IMR-90 (cell line): ENCODE measurements around the gene POLR1H. TPM values are rescaled to one million over a fixed set of nuclear protein-coding genes. Genes with fewer than 3 reads are reported as not detected.

Experiments used
- ATAC-seq: fragments of 200-7000 bp; cut with Tn5 transposase; 2 replicates; pipeline ENCODE4 v1.9.1; 2020; ENCODE audit warnings: low read depth, mild to moderate bottlenecking, moderate library complexity
- BruUV-seq: library from RNA; stranded (reverse); fragments of 400-500 nt; replicated peaks from 2 replicates; lab custom pipeline; 2021; lab: Mats Ljungman, UMichigan
- CTCF ChIA-PET: fragments of 300-600 bp; formaldehyde crosslinking; extraction: SDS; loops from one replicate; lab custom pipeline; 2021; ENCODE audit warnings: antibody characterized with exemption; lab: Yijun Ruan, JAX
- POLR2A ChIA-PET: fragments of 300-600 bp; sonication (Branson Sonifier 250); formaldehyde crosslinking; loops from one replicate; lab custom pipeline; 2022; ENCODE audit warnings: antibody characterized with exemption; ENCODE audit not compliant: unreplicated experiment; lab: Charles Lee
- DNase-seq: peaks from one replicate; pipeline ENCODE4 v3.0.0; 2013
- H2AFZ ChIP-seq: replicated peaks from 2 replicates; pipeline ENCODE3; 2013; ENCODE audit warnings: low read length, mild to moderate bottlenecking; ENCODE audit not compliant: poor library complexity
- H2AK5ac ChIP-seq: 2 replicates; pipeline ENCODE4 v1.6.1; 2013; ENCODE audit warnings: low read depth, low read length, inconsistent platforms
- H2AK9ac ChIP-seq: replicated peaks from 2 replicates; pipeline ENCODE3; 2013; ENCODE audit warnings: mild to moderate bottlenecking, low read depth, low read length, moderate library complexity; ENCODE audit not compliant: poor library complexity
- H2BK120ac ChIP-seq: 2 replicates; pipeline ENCODE4 v1.6.1; 2013; ENCODE audit warnings: low read depth, low read length, inconsistent platforms
- H2BK15ac ChIP-seq: 3 replicates; pipeline ENCODE4 v1.6.1; 2013; ENCODE audit warnings: low read depth, low read length, inconsistent platforms
- H2BK20ac ChIP-seq: 2 replicates; pipeline ENCODE4 v1.6.1; 2013; ENCODE audit warnings: low read depth, mild to moderate bottlenecking, inconsistent platforms, low read length, moderate library complexity
- H2BK5ac ChIP-seq: 2 replicates; pipeline ENCODE4 v1.6.1; 2013; ENCODE audit warnings: mild to moderate bottlenecking, low read depth, low read length, inconsistent platforms; ENCODE audit not compliant: poor library complexity, severe bottlenecking
- H3K14ac ChIP-seq: replicated peaks from 2 replicates; pipeline ENCODE4 v1.6.1; 2013; ENCODE audit warnings: low read depth, low read length, inconsistent platforms
- H3K18ac ChIP-seq: 2 replicates; pipeline ENCODE4 v1.6.1; 2013; ENCODE audit warnings: low read depth, low read length, control low read depth
- H3K23ac ChIP-seq: 2 replicates; pipeline ENCODE4 v1.6.1; 2013; ENCODE audit warnings: low read depth, low read length, inconsistent platforms
- H3K27ac ChIP-seq: 2 replicates; pipeline ENCODE4 v1.5.1; 2013; ENCODE audit warnings: mild to moderate bottlenecking, control low read depth, low read length; ENCODE audit not compliant: insufficient read depth
- H3K27me3 ChIP-seq: 2 replicates; pipeline ENCODE4 v1.6.1; 2013; ENCODE audit warnings: low read length; ENCODE audit not compliant: control insufficient read depth, insufficient read depth
- H3K36me3 ChIP-seq: 2 replicates; pipeline ENCODE4 v1.6.1; 2013; ENCODE audit warnings: low read length, mixed read lengths; ENCODE audit not compliant: control insufficient read depth, insufficient read depth
- H3K4ac ChIP-seq: 2 replicates; pipeline ENCODE4 v1.6.1; 2013; ENCODE audit warnings: low read depth, low read length, inconsistent platforms
- H3K4me1 ChIP-seq: 2 replicates; pipeline ENCODE4 v1.6.1; 2013; ENCODE audit warnings: low read length, mixed read lengths; ENCODE audit not compliant: control insufficient read depth, insufficient read depth
- H3K4me2 ChIP-seq: 2 replicates; pipeline ENCODE4 v1.6.1; 2013; ENCODE audit warnings: low read depth, mild to moderate bottlenecking, control low read depth, low read length, moderate library complexity
- H3K4me3 ChIP-seq: 2 replicates; pipeline ENCODE4 v1.5.1; 2013; ENCODE audit warnings: low read depth, mild to moderate bottlenecking, control low read depth, low read length, moderate library complexity; ENCODE audit not compliant: insufficient read depth
- H3K56ac ChIP-seq: 2 replicates; pipeline ENCODE4 v1.6.1; 2013; ENCODE audit warnings: low read length, inconsistent platforms; ENCODE audit not compliant: insufficient read depth; ENCODE audit errors: extremely low read depth
- H3K79me1 ChIP-seq, 2 experiments: 2 replicates each; pipeline ENCODE4 v1.6.1; 2013; ENCODE audit warnings: low read length in 2 of 2, inconsistent platforms in 1 of 2, low read depth in 1 of 2
- H3K9ac ChIP-seq: 2 replicates; pipeline ENCODE4 v1.6.1; 2013; ENCODE audit warnings: low read depth, low read length, control low read depth
- H3K9me1 ChIP-seq: 2 replicates; pipeline ENCODE4 v1.6.1; 2013; ENCODE audit warnings: low read length, inconsistent platforms; ENCODE audit not compliant: insufficient read depth
- H3K9me3 ChIP-seq: 2 replicates; pipeline ENCODE4 v1.6.1; 2013; ENCODE audit warnings: low read length; ENCODE audit not compliant: control insufficient read depth, insufficient read depth
- H4K20me1 ChIP-seq: 2 replicates; pipeline ENCODE4 v1.6.1; 2013; ENCODE audit warnings: low read length, inconsistent platforms; ENCODE audit not compliant: insufficient read depth
- H4K5ac ChIP-seq: 2 replicates; pipeline ENCODE4 v1.6.1; 2013; ENCODE audit warnings: mild to moderate bottlenecking, low read depth, low read length, control low read depth
- H4K8ac ChIP-seq, 2 experiments: 2 replicates each; pipeline ENCODE4 v1.6.1; 2013; ENCODE audit warnings: low read depth in 2 of 2, low read length in 2 of 2, control low read depth in 1 of 2, inconsistent platforms in 1 of 2
- H4K91ac ChIP-seq: 2 replicates; pipeline ENCODE4 v1.6.1; 2013; ENCODE audit warnings: low read depth, low read length, inconsistent platforms; ENCODE audit not compliant: insufficient read depth
- MXI1 ChIP-seq: IDR thresholded peaks from 2 replicates; pipeline ENCODE4 v1.6.1; 2012; ENCODE audit warnings: low read depth, mild to moderate bottlenecking, low read length, moderate library complexity, borderline replicate concordance
- POLR2A ChIP-seq: IDR thresholded peaks from 2 replicates; pipeline ENCODE4 v1.6.1; 2012; ENCODE audit warnings: mild to moderate bottlenecking, low read depth, low read length
- RCOR1 ChIP-seq: IDR thresholded peaks from 2 replicates; pipeline ENCODE4 v1.6.1; 2012; ENCODE audit warnings: mild to moderate bottlenecking, low read length, improper control_type of control experiment; ENCODE audit not compliant: insufficient replicate concordance
- WGBS, 2 experiments: methylation state at CpG; one replicate each; pipeline versions ENCODE4 v1.1.5 to v1.1.7; 2013; ENCODE audit warnings: missing lambda C conversion rate in 2 of 2; ENCODE audit not compliant: insufficient read length in 1 of 2; ENCODE audit errors: extremely low coverage in 2 of 2; 5-methylcytosine and 5-hydroxymethylcytosine counted together
- dilution Hi-C: fragments of 300-500 bp; cut with HindIII; formaldehyde crosslinking; loops from one replicate; pipeline ENCODE4 v1.14.3; 2018; ENCODE audit warnings: low sequenced_read_pairs; ENCODE audit not compliant: unreplicated experiment
- in situ Hi-C: fragments of 300-500 bp; cut with MboI; formaldehyde crosslinking; loops from 3 replicates; pipeline ENCODE4 v1.14.3; 2019; ENCODE audit warnings: low sequenced_read_pairs, inconsistent platforms, mixed read lengths
- intact Hi-C: fragments of 100-400 bp; cut with micrococcal nuclease; formaldehyde crosslinking; loops from 2 replicates; pipeline ENCODE4 v1.10.0; 2022
- polyA plus RNA-seq, 3 experiments: library from polyadenylated mRNA; depleted of rRNA; stranded (reverse); fragments of >200 nt; gene quantifications; 2 replicates each; pipeline ENCODE4 v1.2.3, GENCODE V29; 2012; ENCODE audit warnings: low replicate concordance in 1 of 3
- total RNA-seq: library from RNA; depleted of rRNA; stranded (reverse); fragments of >200 nt; gene quantifications from 2 replicates; pipeline ENCODE4 v1.2.3, GENCODE V29; 2012
- TF ChIP-seq, protein P1 (sequence below): fragments of 150-350 bp; IDR thresholded peaks from 2 replicates; pipeline ENCODE4 v1.6.1; 2016; ENCODE audit warnings: low read depth, mild to moderate bottlenecking, low read length, moderate library complexity, borderline replicate concordance
- TF ChIP-seq, protein P2 (sequence below): fragments of 150-350 bp; IDR thresholded peaks from 2 replicates; pipeline ENCODE4 v1.6.1; 2017; ENCODE audit warnings: mild to moderate bottlenecking, antibody characterized with exemption, low read length, low read depth

The POLR1H gene
- total and polyA plus RNA-seq, 2 of the 4 experiments (the other 2 are of a cell fraction), result 24.6 to 34.6 TPM

GRCh38 chr6:30060606-30061091 lies 416 bp upstream of the POLR1H start:
- no peaks in the 10 kb centered on the region for H4K20me1 ChIP-seq
- no peak overlapping the region for H2BK120ac ChIP-seq
- CTCF ChIA-PET, result interaction anchor here (1.1 kb wide), 1 partner anchor 42 kb away, joined by 3 read pairs; no protein-coding TSS in a partner anchor
- H3K27ac ChIP-seq, result peak overlapping the region; percentile 76
- peak overlapping the region; percentile 97 for H4K5ac ChIP-seq
- no CpG with 5 or more reads among the region's 24 CpGs for WGBS, 2 experiments
- peak overlapping the region; percentile 97 to 98 for H4K8ac ChIP-seq
- peaks cover 5% of the 10 kb centered on the region for H3K9me1 ChIP-seq
- H4K91ac ChIP-seq, result peak overlapping the region; percentile 62
- H3K14ac ChIP-seq, result peak overlapping the region; percentile 39; the same call in 1 of the 2 replicates
- peak overlapping the region; percentile 27 for H3K23ac ChIP-seq
- dilution Hi-C loops (no loop called here), in situ Hi-C loops (no loop called here), intact Hi-C loops (no loop called here)
- POLR2A ChIA-PET, result interaction anchor here (0.5 kb wide), 1 partner anchor 29 kb away, joined by 3 read pairs; no protein-coding TSS in a partner anchor
- H3K4ac ChIP-seq, result peak overlapping the region; percentile 71
- DNase-seq (peak; percentile 36), ATAC-seq (peak; percentile 35)
- H2AK9ac ChIP-seq, result no peak overlapping the region
- no peak overlapping the region for H2BK15ac ChIP-seq
- H2AFZ ChIP-seq, result peak overlapping the region; percentile 92
- TF ChIP-seq, protein P1, sequence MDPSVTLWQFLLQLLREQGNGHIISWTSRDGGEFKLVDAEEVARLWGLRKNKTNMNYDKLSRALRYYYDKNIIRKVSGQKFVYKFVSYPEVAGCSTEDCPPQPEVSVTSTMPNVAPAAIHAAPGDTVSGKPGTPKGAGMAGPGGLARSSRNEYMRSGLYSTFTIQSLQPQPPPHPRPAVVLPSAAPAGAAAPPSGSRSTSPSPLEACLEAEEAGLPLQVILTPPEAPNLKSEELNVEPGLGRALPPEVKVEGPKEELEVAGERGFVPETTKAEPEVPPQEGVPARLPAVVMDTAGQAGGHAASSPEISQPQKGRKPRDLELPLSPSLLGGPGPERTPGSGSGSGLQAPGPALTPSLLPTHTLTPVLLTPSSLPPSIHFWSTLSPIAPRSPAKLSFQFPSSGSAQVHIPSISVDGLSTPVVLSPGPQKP, result no peak
- TF ChIP-seq MXI1, result peak; percentile 73; the same call in 1 of the 2 replicates
- no peak for TF ChIP-seq RCOR1
- TF ChIP-seq, protein P2, sequence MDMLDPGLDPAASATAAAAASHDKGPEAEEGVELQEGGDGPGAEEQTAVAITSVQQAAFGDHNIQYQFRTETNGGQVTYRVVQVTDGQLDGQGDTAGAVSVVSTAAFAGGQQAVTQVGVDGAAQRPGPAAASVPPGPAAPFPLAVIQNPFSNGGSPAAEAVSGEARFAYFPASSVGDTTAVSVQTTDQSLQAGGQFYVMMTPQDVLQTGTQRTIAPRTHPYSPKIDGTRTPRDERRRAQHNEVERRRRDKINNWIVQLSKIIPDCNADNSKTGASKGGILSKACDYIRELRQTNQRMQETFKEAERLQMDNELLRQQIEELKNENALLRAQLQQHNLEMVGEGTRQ, result no peak
- TF ChIP-seq POLR2A, result no peak
- H2AK5ac ChIP-seq, result peak overlapping the region; percentile 54; the same call in 1 of the 2 replicates
- no peak overlapping the region for H2BK20ac ChIP-seq
- peak overlapping the region; percentile 94 for H3K56ac ChIP-seq
- H3K9ac ChIP-seq, result peak overlapping the region; percentile 98
- peaks cover 22 to 27% of the 10 kb centered on the region in 2 experiments for H3K79me1 ChIP-seq
- peak overlapping the region; percentile 56 for H2BK5ac ChIP-seq
- peaks cover under 1% of the 10 kb centered on the region; the same call in 1 of the 2 replicates for H3K36me3 ChIP-seq
- H3K4me1 ChIP-seq, result peaks cover 3% of the 10 kb centered on the region
- H3K9me3 ChIP-seq, result no peaks in the 10 kb centered on the region
- H3K4me3 ChIP-seq, result peak overlapping the region; percentile 83
- no peaks in the 10 kb centered on the region for H3K27me3 ChIP-seq
- no TSS peak for BruUV-seq
- H3K18ac ChIP-seq, result 0 out of 2 replicates have a peak overlapping the region, but pooled peaks have one; percentile 43
- peak overlapping the region; percentile 98 for H3K4me2 ChIP-seq
